Measurements from ENCODE around the gene NAALADL2.

The NAALADL2 gene

GRCh38 chr3:174815750-174816149 lies 43.4 kb upstream of the NAALADL2 start:
- Histone ChIP-seq H3K9ac (ENCODE audit: low read length) (no peak overlapping the region), H3K4me2 (ENCODE audit: low read depth, low read length, poor library complexity, severe bottlenecking) (no peak overlapping the region), H4K20me1 (ENCODE audit: low read depth, low read length) (no peaks in the 10 kb centered on the region)

GRCh38 chr3:174820885-174821284 lies 38.2 kb upstream of the NAALADL2 start:
- no peaks in the 10 kb centered on the region for H3K36me3 ChIP-seq (ENCODE audit: low read length)
- H3K27ac ChIP-seq (ENCODE audit: low read depth, low read length), result no peak overlapping the region
- no peaks in the 10 kb centered on the region for H3K9me2 ChIP-seq (replicated peaks; ENCODE audit: insufficient read depth, low read length)
- TF ChIP-seq EZH2phosphoT487 (conservative IDR thresholded peaks at IDR 0.05; ENCODE audit: low read length) (no peak), CTCF (IDR thresholded peaks at IDR 0.05; ENCODE audit: insufficient read depth, low read length, poor library complexity, severe bottlenecking) (no peak)
- H4K20me1 ChIP-seq (ENCODE audit: low read depth, low read length), result no peaks in the 10 kb centered on the region
- no peak overlapping the region for H2AFZ ChIP-seq (ENCODE audit: low read depth, low read length, severe bottlenecking)
- no peaks in the 10 kb centered on the region for H3K9me3 ChIP-seq (ENCODE audit: insufficient read depth, low read length)
- no peaks in the 10 kb centered on the region for H3F3A ChIP-seq (ENCODE audit: insufficient read depth)
- no peak overlapping the region for H3K4me2 ChIP-seq (ENCODE audit: low read depth, low read length, poor library complexity, severe bottlenecking)
- H3K27me3 ChIP-seq (ENCODE audit: low read length), result no peaks in the 10 kb centered on the region
- H3K9ac ChIP-seq (ENCODE audit: low read length), result no peak overlapping the region
- H3K79me2 ChIP-seq (ENCODE audit: insufficient read depth, low read length), result no peaks in the 10 kb centered on the region
- no peak overlapping the region for H3K4me3 ChIP-seq (ENCODE audit: insufficient read depth, low read length, poor library complexity, severe bottlenecking)

More at GRCh38 chr3:174815750-174816149, 43.4 kb upstream of the NAALADL2 start:
- Histone ChIP-seq H3K4me3 (ENCODE audit: insufficient read depth, low read length, poor library complexity, severe bottlenecking) (no peak overlapping the region), H3K9me3 (ENCODE audit: insufficient read depth, low read length) (no peaks in the 10 kb centered on the region), H3K27me3 (ENCODE audit: low read length) (no peaks in the 10 kb centered on the region), H2AFZ (ENCODE audit: low read depth, low read length, severe bottlenecking) (no peak overlapping the region), H3K36me3 (ENCODE audit: low read length) (no peaks in the 10 kb centered on the region), H3F3A (ENCODE audit: insufficient read depth) (no peaks in the 10 kb centered on the region), H3K27ac (ENCODE audit: low read depth, low read length) (no peak overlapping the region), H3K79me2 (ENCODE audit: insufficient read depth, low read length) (no peaks in the 10 kb centered on the region), H3K9me2 (replicated peaks; ENCODE audit: insufficient read depth, low read length) (no peaks in the 10 kb centered on the region)
- TF ChIP-seq CTCF (IDR thresholded peaks at IDR 0.05; ENCODE audit: insufficient read depth, low read length, poor library complexity, severe bottlenecking), result no peak
- no peak for TF ChIP-seq EZH2phosphoT487 (conservative IDR thresholded peaks at IDR 0.05; ENCODE audit: low read length)

- Histone ChIP-seq H3K9me3 (ENCODE audit: insufficient read depth, low read length) (no peaks in the 10 kb centered on the region), H3F3A (ENCODE audit: insufficient read depth) (no peaks in the 10 kb centered on the region), H2AFZ (ENCODE audit: low read depth, low read length, severe bottlenecking) (no peak overlapping the region), H3K27ac (ENCODE audit: low read depth, low read length) (no peak overlapping the region), H4K20me1 (ENCODE audit: low read depth, low read length) (no peaks in the 10 kb centered on the region), H3K36me3 (ENCODE audit: low read length) (no peaks in the 10 kb centered on the region), H3K79me2 (ENCODE audit: insufficient read depth, low read length) (no peaks in the 10 kb centered on the region), H3K9me2 (replicated peaks; ENCODE audit: insufficient read depth, low read length) (no peaks in the 10 kb centered on the region), H3K4me3 (ENCODE audit: insufficient read depth, low read length, poor library complexity, severe bottlenecking) (no peak overlapping the region), H3K27me3 (ENCODE audit: low read length) (no peaks in the 10 kb centered on the region), H3K9ac (ENCODE audit: low read length) (no peak overlapping the region), H3K4me2 (ENCODE audit: low read depth, low read length, poor library complexity, severe bottlenecking) (no peak overlapping the region)
- TF ChIP-seq CTCF (IDR thresholded peaks at IDR 0.05; ENCODE audit: insufficient read depth, low read length, poor library complexity, severe bottlenecking) (no peak), EZH2phosphoT487 (conservative IDR thresholded peaks at IDR 0.05; ENCODE audit: low read length) (no peak)
These were observed 37.7 kb upstream of the NAALADL2 start for GRCh38 chr3:174821477-174821876.
